Loucy (cell line): ENCODE measurements around the gene CETP.
A peak's percentile ranks its signal among the peaks of the same experiment; 100 is the strongest.

Experiments
- H2AFZ ChIP-seq: fragments of 200-600 bp; sonication (generic); 2 replicates; pipeline ENCODE4 v1.6.0; 2016; ENCODE audit warnings: antibody characterized with exemption, mild to moderate bottlenecking, low read length, moderate library complexity
- H3F3A ChIP-seq: fragments of 200-600 bp; 2 replicates; pipeline ENCODE4 v1.6.0; 2016; ENCODE audit warnings: antibody characterized with exemption, low read depth, mild to moderate bottlenecking
- H3K27me3 ChIP-seq: fragments of 200-600 bp; sonication (generic); 2 replicates; pipeline ENCODE4 v1.6.1; 2014; ENCODE audit warnings: low read length, mild to moderate bottlenecking; ENCODE audit not compliant: insufficient read depth, poor library complexity, severe bottlenecking
- H3K36me3 ChIP-seq: fragments of 200-600 bp; sonication (generic); 2 replicates; pipeline ENCODE4 v1.6.1; 2016; ENCODE audit warnings: low read length; ENCODE audit not compliant: insufficient read depth
- H3K4me1 ChIP-seq: fragments of 200-600 bp; sonication (generic); 2 replicates; pipeline ENCODE4 v1.5.1; 2014; ENCODE audit warnings: low read length, mild to moderate bottlenecking; ENCODE audit not compliant: insufficient read depth, poor library complexity, severe bottlenecking
- H3K4me2 ChIP-seq: fragments of 200-600 bp; sonication (generic); 2 replicates; pipeline ENCODE4 v1.6.0; 2014; ENCODE audit warnings: antibody characterized with exemption, low read length, low read depth, mild to moderate bottlenecking; ENCODE audit not compliant: poor library complexity, severe bottlenecking
- H3K4me3 ChIP-seq: fragments of 200-600 bp; sonication (generic); 2 replicates; pipeline ENCODE4 v1.5.1; 2014; ENCODE audit warnings: low read length, mild to moderate bottlenecking, mixed read lengths; ENCODE audit not compliant: poor library complexity, severe bottlenecking
- H3K79me2 ChIP-seq: fragments of 200-600 bp; sonication (generic); 2 replicates; pipeline ENCODE4 v1.6.1; 2014; ENCODE audit warnings: low read length; ENCODE audit not compliant: insufficient read depth
- H3K9ac ChIP-seq: fragments of 200-600 bp; sonication (generic); 2 replicates; pipeline ENCODE4 v1.6.0; 2014; ENCODE audit warnings: mild to moderate bottlenecking, low read depth, low read length, moderate library complexity; ENCODE audit not compliant: poor library complexity, severe bottlenecking
- H3K9me2 ChIP-seq: fragments of 200-600 bp; sonication (generic); replicated peaks from 2 replicates; pipeline ENCODE4 v1.6.1; 2016; ENCODE audit warnings: low read depth, low read length, mixed read lengths
- H3K9me3 ChIP-seq: fragments of 200-600 bp; sonication (generic); 2 replicates; pipeline ENCODE4 v1.6.1; 2014; ENCODE audit warnings: mild to moderate bottlenecking, antibody characterized with exemption, low read length, low read depth; ENCODE audit not compliant: insufficient read depth
- H4K20me1 ChIP-seq: fragments of 200-600 bp; sonication (generic); 2 replicates; pipeline ENCODE4 v1.6.0; 2014; ENCODE audit warnings: antibody characterized with exemption, low read length, mild to moderate bottlenecking; ENCODE audit not compliant: insufficient read depth, poor library complexity, severe bottlenecking
- EZH2phosphoT487 ChIP-seq: fragments of 200-600 bp; IDR thresholded peaks from 2 replicates; pipeline ENCODE4 v1.6.1; 2018; ENCODE audit warnings: antibody characterized with exemption, mild to moderate bottlenecking, moderate library complexity, borderline replicate concordance
- TF ChIP-seq, protein P1 (sequence below): fragments of 200-600 bp; sonication (generic); conservative IDR thresholded peaks from 2 replicates; pipeline ENCODE4 v1.5.1; 2014; ENCODE audit warnings: mild to moderate bottlenecking, antibody characterized with exemption, low read length

The CETP gene

DNA sequence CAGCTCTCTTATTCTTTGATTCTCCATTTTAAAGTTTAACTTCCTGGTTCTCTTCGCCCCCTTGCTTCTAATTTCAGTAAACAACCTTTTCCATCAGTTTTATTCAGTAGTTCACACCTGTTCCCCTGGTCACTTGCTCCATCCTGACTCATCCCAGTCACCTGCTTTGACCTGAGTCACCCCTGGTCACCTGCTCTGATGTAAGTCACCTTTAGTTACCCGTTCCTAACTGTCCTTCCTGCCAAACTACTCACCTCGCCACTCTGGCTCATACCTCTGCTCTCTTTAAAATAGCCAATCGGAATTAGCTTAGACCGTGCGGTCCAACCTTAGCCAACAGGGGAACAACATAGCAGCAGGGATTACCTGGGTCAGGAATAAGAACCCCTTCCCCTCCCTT lies 22.9 kb downstream of the CETP start:
- H3K9ac ChIP-seq, result peak overlapping the region; percentile 25
- no peaks in the 10 kb centered on the region for H3K27me3 ChIP-seq
- no peak overlapping the region for H3K4me3 ChIP-seq
- H3K9me2 ChIP-seq, result no peaks in the 10 kb centered on the region
- H4K20me1 ChIP-seq, result no peaks in the 10 kb centered on the region
- TF ChIP-seq, protein P1, sequence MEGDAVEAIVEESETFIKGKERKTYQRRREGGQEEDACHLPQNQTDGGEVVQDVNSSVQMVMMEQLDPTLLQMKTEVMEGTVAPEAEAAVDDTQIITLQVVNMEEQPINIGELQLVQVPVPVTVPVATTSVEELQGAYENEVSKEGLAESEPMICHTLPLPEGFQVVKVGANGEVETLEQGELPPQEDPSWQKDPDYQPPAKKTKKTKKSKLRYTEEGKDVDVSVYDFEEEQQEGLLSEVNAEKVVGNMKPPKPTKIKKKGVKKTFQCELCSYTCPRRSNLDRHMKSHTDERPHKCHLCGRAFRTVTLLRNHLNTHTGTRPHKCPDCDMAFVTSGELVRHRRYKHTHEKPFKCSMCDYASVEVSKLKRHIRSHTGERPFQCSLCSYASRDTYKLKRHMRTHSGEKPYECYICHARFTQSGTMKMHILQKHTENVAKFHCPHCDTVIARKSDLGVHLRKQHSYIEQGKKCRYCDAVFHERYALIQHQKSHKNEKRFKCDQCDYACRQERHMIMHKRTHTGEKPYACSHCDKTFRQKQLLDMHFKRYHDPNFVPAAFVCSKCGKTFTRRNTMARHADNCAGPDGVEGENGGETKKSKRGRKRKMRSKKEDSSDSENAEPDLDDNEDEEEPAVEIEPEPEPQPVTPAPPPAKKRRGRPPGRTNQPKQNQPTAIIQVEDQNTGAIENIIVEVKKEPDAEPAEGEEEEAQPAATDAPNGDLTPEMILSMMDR, result no peak
- TF ChIP-seq EZH2phosphoT487, result no peak
- H3K9me3 ChIP-seq, result no peaks in the 10 kb centered on the region
- H2AFZ ChIP-seq, result 0 out of 2 replicates have a peak overlapping the region, but pooled peaks have one; percentile 2
- peaks cover 43% of the 10 kb centered on the region for H3K4me1 ChIP-seq
- H3K36me3 ChIP-seq, result no peaks in the 10 kb centered on the region
- no peaks in the 10 kb centered on the region for H3F3A ChIP-seq
- H3K4me2 ChIP-seq, result no peak overlapping the region
- H3K79me2 ChIP-seq, result peaks cover 9% of the 10 kb centered on the region

DNA sequence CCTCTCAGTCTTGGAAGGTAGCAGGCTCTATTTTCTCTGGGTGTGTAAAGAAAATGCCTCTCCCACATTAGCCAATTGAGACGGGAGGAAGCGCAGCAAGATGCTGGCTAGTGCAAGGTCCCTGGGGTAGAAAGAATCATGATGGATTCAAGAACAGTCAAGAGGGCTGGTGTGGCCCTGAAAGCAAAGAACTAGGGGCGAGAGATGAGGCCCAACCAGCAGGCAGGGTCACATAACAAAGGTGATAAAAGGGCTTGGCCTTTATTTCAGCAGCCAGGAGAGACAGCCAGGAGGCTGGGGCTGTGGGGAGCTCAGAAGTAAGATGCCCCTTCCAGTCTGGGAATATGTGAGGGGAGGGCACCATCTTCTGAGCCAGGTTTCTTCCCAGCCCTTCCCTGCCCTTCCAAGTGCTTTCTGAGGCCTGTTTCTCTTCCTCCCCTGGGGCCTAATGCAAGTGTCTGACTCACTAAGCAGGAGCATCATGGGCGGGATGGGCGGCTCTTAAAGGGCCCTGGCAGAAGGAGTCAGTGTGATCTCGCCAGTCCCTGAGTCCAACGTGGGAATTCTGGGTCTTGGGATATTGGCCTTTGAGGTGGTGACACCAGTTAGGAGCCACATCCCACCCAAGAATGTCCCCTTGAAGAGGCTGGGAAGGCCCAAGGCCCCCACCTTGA lies 23.7 kb downstream of the CETP start:
- H4K20me1 ChIP-seq, result no peaks in the 10 kb centered on the region
- H3K27me3 ChIP-seq, result no peaks in the 10 kb centered on the region
- peaks cover 48% of the 10 kb centered on the region for H3K4me1 ChIP-seq
- H2AFZ ChIP-seq, result no peak overlapping the region
- H3K79me2 ChIP-seq, result peaks cover 17% of the 10 kb centered on the region
- peak overlapping the region; percentile 25 for H3K9ac ChIP-seq
- no peaks in the 10 kb centered on the region for H3K9me3 ChIP-seq
- no peaks in the 10 kb centered on the region for H3F3A ChIP-seq
- no peaks in the 10 kb centered on the region for H3K9me2 ChIP-seq
- TF ChIP-seq, protein P1, result no peak
- no peak for TF ChIP-seq EZH2phosphoT487
- peak overlapping the region; percentile 40 for H3K4me2 ChIP-seq
- H3K4me3 ChIP-seq, result no peak overlapping the region
- no peaks in the 10 kb centered on the region for H3K36me3 ChIP-seq

DNA sequence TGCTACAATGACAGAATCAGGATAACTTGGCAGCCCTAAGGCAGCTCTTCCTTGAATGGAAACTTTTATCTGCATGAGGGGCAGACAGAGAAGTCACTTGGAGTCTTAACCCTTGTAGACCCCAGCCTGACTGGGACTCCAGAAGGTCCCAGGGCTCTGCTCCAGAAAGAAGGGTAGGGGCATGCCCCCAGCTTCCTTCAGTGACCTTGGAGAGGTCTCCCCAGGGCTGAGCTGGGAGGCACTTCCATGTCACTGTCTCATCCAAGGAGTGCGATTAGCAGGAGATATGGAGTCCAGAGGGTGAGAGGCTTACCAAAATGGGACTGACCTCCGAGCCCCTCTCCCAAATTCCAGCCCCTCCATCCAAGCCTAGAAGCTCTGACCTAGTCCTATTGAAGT lies 24.2 kb downstream of the CETP start:
- no peaks in the 10 kb centered on the region for H3K9me3 ChIP-seq
- peak overlapping the region; percentile 40 for H3K4me2 ChIP-seq
- H3K9me2 ChIP-seq, result no peaks in the 10 kb centered on the region
- no peak overlapping the region for H3K9ac ChIP-seq
- H3K27me3 ChIP-seq, result no peaks in the 10 kb centered on the region
- no peaks in the 10 kb centered on the region for H4K20me1 ChIP-seq
- H3K4me1 ChIP-seq, result peaks cover 54% of the 10 kb centered on the region
- H3F3A ChIP-seq, result no peaks in the 10 kb centered on the region
- H2AFZ ChIP-seq, result no peak overlapping the region
- no peak overlapping the region for H3K4me3 ChIP-seq
- TF ChIP-seq, protein P1, result no peak
- no peak for TF ChIP-seq EZH2phosphoT487
- H3K36me3 ChIP-seq, result no peaks in the 10 kb centered on the region
- peaks cover 22% of the 10 kb centered on the region for H3K79me2 ChIP-seq
